ENCODE results near the gene PCMT1. TPM values are rescaled to one million over a fixed set of nuclear protein-coding genes. Genes with fewer than 3 reads are reported as not detected.
"Not testable (repeated sequence)": the region's sequence is repeated elsewhere in the genome, so short reads cannot be mapped to it uniquely, and the experiment has no call there.

PCMT1 gene
- total and polyA plus RNA-seq, 7 donors = 124 to 613 (median 161) TPM

DNA sequence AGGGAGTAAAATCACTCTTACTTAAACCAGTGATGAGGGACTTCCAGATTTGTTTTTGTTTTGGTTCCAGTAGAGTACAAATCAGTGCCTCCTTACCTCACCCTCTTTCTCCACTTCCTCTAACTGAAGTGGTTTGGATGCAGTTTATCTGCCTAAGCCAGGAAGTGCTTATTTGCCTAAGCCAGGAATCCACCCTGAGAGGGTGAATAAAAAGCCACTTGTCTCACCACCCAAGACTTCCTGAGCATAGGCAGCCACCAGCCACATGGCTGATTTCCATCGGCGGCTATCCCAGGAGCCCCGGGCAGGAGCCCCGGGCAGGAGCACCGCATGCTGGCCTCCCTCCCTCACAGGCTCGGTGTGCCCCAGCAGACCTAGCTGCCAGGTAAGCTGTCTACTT lies 102.6 kb downstream of the PCMT1 start:
- DNase-seq (peak in 1 of 2 donors; percentile 72), ATAC-seq (peak; percentile 62 to 91 (median 85))
- peak overlapping the region; percentile 89 for H3K27ac ChIP-seq

DNA sequence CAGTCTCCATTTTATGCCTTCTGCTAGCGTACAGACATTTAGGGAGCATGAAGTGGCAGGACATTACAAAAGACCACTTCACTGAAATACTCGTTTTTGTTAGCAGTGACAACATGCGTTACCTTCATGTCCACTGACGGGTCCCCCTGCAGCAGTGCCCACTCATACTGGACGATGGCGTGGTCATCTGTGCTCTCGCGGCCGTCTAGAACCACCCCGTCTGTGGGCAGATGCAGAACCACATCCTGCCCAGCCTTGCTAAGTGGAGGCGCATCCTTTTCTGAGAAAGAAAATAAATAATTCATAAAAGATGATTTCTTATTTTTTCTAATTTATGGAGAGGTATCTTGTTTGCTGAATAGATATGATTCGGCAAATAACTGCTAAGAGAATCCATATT lies 103.3 kb downstream of the PCMT1 start:
- Histone ChIP-seq H3K27me3 (ENCODE audit: insufficient read depth in 3 of 3, low read length in 2 of 3) (no peaks in the 10 kb centered on the region), H3K9me3 (no peaks in the 10 kb centered on the region), H3K27ac (peak overlapping the region; percentile 89), H3K36me3 (ENCODE audit: insufficient read depth in 1 of 2, low read depth in 1 of 2) (no peaks in the 10 kb centered on the region), H3K4me3 (no peak overlapping the region), H3K4me1 (peaks cover 38% of the 10 kb centered on the region)
- ATAC-seq = no peak
- whole genome bisulfite sequencing, 3 donors = 93 to 97% (median 95%) methylated on average over 12 of the region's 12 CpGs
- no peak for DNase-seq
- TF ChIP-seq, protein P1, sequence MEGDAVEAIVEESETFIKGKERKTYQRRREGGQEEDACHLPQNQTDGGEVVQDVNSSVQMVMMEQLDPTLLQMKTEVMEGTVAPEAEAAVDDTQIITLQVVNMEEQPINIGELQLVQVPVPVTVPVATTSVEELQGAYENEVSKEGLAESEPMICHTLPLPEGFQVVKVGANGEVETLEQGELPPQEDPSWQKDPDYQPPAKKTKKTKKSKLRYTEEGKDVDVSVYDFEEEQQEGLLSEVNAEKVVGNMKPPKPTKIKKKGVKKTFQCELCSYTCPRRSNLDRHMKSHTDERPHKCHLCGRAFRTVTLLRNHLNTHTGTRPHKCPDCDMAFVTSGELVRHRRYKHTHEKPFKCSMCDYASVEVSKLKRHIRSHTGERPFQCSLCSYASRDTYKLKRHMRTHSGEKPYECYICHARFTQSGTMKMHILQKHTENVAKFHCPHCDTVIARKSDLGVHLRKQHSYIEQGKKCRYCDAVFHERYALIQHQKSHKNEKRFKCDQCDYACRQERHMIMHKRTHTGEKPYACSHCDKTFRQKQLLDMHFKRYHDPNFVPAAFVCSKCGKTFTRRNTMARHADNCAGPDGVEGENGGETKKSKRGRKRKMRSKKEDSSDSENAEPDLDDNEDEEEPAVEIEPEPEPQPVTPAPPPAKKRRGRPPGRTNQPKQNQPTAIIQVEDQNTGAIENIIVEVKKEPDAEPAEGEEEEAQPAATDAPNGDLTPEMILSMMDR (IDR thresholded peaks at IDR 0.05) = no peak
- intact Hi-C loops (cut with DNase I) = no loop called here

More for the DNA sequence above, 102.6 kb downstream of the PCMT1 start:
- H3K4me3 ChIP-seq = no peak overlapping the region
- intact Hi-C loops (cut with DNase I) = no loop called here
- H3K9me3 ChIP-seq = no peaks in the 10 kb centered on the region
- H3K4me1 ChIP-seq = peaks cover 37% of the 10 kb centered on the region
- TF ChIP-seq, protein P1 (IDR thresholded peaks at IDR 0.05) = no peak
- no peaks in the 10 kb centered on the region for H3K27me3 ChIP-seq (ENCODE audit: insufficient read depth in 3 of 3, low read length in 2 of 3)
- no peaks in the 10 kb centered on the region for H3K36me3 ChIP-seq (ENCODE audit: insufficient read depth in 1 of 2, low read depth in 1 of 2)
- WGBS, 3 donors = 22 to 41% (median 33%) methylated on average over 6 of the region's 6 CpGs

DNA sequence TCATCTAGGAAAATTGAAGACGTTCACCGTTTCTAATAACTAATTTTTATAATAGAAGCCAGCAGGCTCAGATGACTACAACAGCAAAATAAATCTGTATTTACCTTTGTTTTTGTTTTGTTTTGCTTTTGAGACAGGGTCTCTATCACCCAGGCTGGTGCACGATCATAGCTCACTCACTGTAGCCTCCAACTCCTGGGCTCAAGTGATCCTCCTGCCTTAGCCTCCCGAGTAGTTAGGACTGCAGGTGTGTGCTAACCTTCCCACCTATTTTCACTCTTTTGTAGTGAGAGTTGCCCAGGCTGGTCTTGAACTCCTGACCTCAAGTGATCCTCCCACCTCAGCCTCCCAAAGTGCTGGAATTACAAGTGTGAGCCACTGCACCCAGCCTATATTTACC lies 104.5 kb downstream of the PCMT1 start:
- DNase-seq; H3K4me3 ChIP-seq; intact Hi-C loops (cut with DNase I); H3K36me3 ChIP-seq (ENCODE audit: insufficient read depth in 1 of 2, low read depth in 1 of 2); H3K9me3 ChIP-seq; H3K27ac ChIP-seq; H3K27me3 ChIP-seq (ENCODE audit: insufficient read depth in 3 of 3, low read length in 2 of 3); ATAC-seq: not testable (repeated sequence)
- H3K4me1 ChIP-seq = peaks cover 37% of the 10 kb centered on the region
- WGBS, 3 donors = 90 to 95% (median 93%) methylated on average over 4 of the region's 4 CpGs

DNA sequence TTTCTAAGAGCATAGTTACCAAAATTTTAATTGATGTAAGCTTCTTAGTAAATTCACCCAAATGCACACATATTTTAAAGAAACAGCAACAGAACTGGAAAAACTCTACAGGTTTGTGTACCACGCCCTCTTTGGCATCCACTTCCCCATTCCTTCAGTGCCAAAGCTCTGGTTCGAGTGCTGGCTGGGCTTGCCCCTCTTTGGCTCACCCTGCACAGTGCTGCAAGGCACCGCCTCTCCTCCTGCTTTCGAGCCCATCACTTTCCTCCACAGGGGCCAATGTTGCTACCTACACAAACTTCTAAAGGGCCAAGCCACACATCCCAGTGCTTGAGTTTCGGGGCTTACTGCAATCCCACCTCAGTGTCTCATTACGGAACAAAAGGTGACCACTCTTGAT lies 105.0 kb downstream of the PCMT1 start:
- Histone ChIP-seq H3K4me3 (no peak overlapping the region), H3K27ac (no peak overlapping the region), H3K36me3 (ENCODE audit: insufficient read depth in 1 of 2, low read depth in 1 of 2) (no peaks in the 10 kb centered on the region), H3K27me3 (ENCODE audit: insufficient read depth in 3 of 3, low read length in 2 of 3) (no peaks in the 10 kb centered on the region), H3K9me3 (no peaks in the 10 kb centered on the region), H3K4me1 (peaks cover 38% of the 10 kb centered on the region)
- DNase-seq (no peak), ATAC-seq (no peak)
- WGBS, 3 donors = 61 to 69% (median 66%) methylated on average over 6 of the region's 6 CpGs
- intact Hi-C loops (cut with DNase I) = no loop called here
- TF ChIP-seq, protein P1 (IDR thresholded peaks at IDR 0.05) = no peak

DNA sequence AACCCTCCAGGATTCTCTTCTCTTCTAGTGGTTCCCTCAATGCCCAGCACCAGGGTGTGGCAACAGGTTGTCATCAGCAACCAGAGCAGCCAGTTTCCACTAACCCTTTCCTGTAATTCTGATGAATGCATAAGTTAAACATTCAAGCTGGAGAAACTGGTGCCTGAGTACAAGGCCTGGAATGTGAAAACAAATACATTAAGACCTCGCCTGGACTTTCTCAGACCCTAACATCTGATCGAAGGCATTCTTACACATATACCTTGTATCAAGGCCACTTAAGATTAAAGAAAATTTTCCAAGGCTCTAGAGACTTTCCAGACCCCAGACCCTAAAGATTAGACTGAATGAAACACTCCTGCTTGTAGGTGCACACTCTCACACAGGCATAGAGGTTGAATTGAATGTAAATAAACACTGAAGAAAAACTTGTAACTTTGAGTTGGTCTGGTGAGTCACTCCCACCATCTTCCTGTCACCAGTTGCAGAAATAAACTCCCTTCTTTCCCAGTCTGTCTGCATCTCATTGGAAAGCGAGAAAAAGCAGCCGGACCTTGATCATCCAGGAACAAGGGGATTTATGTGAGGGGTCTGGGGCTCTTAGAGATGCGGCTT lies 105.6 kb downstream of the PCMT1 start:
- intact Hi-C loops (cut with DNase I) = no loop called here
- H3K27me3 ChIP-seq (ENCODE audit: insufficient read depth in 3 of 3, low read length in 2 of 3) = no peaks in the 10 kb centered on the region
- no peak for DNase-seq
- TF ChIP-seq, protein P1 (IDR thresholded peaks at IDR 0.05) = no peak
- peak overlapping the region; percentile 68 for H3K27ac ChIP-seq
- ATAC-seq = no peak
- no peak overlapping the region for H3K4me3 ChIP-seq
- no peaks in the 10 kb centered on the region for H3K9me3 ChIP-seq
- H3K36me3 ChIP-seq (ENCODE audit: insufficient read depth in 1 of 2, low read depth in 1 of 2) = no peaks in the 10 kb centered on the region
- WGBS, 3 donors = 87 to 91% (median 90%) methylated on average over 5 of the region's 5 CpGs
- peaks cover 44% of the 10 kb centered on the region for H3K4me1 ChIP-seq
